Mammary epithelial cell (primary cell): Measurements from ENCODE around the gene PDPN.
A peak's percentile ranks its signal among the peaks of the same experiment; 100 is the strongest.

Experiments
- CTCF ChIP-seq, 2 donors: IDR thresholded peaks in 1 of 2; conservative IDR thresholded peaks in 1 of 2; 2 replicates each; pipeline ENCODE4 v1.5.1; 2011 to 2012; ENCODE audit warnings: inconsistent platforms in 2 of 2, low read length in 2 of 2, mild to moderate bottlenecking in 2 of 2, control low read depth in 1 of 2, low read depth in 1 of 2; ENCODE audit not compliant: insufficient read depth in 1 of 2; ENCODE audit errors: extremely low read depth in 1 of 2
- EZH2 ChIP-seq: IDR thresholded peaks from 2 replicates; pipeline ENCODE4 v1.6.1; 2012; ENCODE audit warnings: low read length, inconsistent platforms, borderline replicate concordance

- peak; percentile 7 to 24 for TF ChIP-seq CTCF (conservative IDR thresholded peaks at IDR 0.05 in 1 of 2, IDR thresholded peaks at IDR 0.05 in 1 of 2; ENCODE audit: extremely low read depth in 1 of 2, insufficient read depth in 1 of 2, low read depth in 1 of 2, low read length in 2 of 2)
- no peak for TF ChIP-seq EZH2
Measured at GRCh38 chr1:13570924-13571323, 12.7 kb upstream of the PDPN start.
